Hematopoietic multipotent progenitor cell treated with erythropoietin and hydrocortisone succinate and interleukin-3 and kit ligand, for 6 days (in vitro differentiated cells): ENCODE data around the gene RRP9.
"Not testable (repeated sequence)": the region's sequence is repeated elsewhere in the genome, so short reads cannot be mapped to it uniquely, and the experiment has no call there.

Experiments
- DNase-seq: peaks from one replicate; pipeline ENCODE4 v3.0.0-alpha.2; 2015

Gene RRP9

DNA sequence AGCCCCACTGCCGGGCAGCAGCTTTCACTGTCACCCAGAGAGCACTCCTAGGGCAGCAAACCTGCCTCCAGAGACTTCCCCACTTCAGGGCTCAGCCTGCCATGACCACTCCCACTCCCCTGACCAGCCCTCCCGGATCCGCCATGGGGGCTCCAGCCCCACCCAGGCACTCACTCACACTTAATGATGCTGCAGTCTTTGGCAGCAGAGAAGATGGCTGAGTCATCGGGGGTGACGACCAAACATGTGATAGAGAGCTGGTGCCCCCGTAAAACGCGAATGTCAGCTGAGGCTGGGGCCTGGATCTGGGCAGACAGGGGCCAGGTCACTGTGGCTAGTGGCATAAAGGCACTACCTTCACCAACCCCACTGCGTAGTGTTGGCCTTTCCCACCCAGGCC lies 4.7 kb downstream of the RRP9 start:
- no peak for DNase-seq

DNA sequence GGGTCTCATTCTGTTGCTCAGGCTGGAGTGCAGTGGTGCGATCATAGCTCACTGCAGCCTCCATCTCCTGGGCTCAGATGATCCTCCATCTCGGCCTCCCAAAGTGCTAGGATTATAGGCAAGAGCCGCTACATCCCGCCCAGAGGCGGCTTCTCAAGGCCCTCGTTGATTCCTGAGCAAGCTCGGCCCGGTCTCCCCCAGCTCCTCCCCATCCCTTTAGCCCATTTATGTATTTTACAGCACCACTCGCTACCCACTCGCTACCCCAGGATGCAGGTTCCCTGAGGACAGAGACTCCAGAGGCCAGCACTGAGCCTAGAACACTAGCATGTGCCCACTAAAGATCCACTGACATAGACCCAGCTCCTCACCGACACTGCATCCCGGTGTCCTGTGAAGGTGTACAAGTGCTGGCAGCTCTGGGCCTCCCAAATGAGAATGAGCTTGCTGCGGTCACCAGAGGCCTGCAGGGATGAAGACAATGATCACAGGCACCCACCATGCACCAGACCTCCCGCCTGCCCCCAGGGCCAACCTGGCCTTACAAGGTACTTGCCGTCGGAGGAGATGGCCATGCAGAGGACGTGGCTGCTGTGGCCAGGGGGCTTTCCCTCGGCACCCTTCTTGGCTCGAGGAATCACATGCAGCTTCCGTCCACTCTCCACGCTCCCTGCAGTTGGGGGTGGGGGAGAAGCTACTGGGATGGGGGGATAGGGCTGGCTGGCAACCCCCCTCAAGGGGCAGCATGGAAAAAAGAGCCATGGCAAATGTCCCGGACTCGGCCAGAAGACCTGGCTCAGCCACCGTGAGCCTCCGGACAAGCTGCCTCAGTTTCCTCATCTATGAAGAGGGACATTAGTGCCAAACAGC lies 5.6 kb downstream of the RRP9 start:
- no peak for DNase-seq

DNA sequence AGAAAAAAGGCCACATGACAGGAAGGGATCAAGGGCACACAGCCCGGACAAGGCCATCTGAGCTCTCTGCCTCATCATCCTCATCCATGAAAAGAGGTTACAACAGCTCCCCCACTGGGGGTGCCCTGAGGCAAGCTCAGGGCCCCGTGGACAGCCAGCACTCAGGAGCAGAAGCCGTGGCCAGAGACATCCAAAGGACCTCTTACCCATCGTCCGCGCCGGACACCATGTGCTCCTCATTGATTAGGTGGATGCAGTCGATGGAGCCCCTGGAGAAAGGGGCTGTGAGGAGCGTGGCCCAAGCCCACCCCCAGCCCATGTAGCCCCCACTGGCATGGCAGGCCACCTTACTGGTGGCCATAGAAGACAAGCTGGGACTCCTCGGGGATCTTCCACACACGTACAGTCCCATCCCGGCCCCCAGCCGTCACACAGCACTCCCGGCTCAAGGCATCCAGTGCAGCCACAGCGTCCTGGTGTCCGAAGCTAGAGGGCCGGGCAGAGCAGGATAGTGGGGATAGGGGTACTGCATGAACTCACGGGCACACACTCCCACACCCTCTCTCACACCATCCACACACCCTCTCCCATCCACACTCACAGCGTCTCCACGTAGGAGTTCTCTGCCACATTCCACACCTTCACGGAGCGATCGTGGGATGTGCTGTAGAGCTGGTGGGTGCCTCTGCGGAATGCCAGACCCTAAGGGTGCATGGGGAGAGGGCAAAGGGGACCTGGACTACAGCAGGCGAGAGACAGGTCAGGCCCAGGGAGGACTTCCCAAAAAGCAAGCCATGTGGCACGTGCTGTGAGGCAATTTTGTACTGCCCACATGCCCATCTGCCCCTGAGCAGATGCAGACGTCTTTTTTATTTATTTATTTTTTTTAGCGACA lies 6.5 kb downstream of the RRP9 start:
- DNase-seq, result no peak

DNA sequence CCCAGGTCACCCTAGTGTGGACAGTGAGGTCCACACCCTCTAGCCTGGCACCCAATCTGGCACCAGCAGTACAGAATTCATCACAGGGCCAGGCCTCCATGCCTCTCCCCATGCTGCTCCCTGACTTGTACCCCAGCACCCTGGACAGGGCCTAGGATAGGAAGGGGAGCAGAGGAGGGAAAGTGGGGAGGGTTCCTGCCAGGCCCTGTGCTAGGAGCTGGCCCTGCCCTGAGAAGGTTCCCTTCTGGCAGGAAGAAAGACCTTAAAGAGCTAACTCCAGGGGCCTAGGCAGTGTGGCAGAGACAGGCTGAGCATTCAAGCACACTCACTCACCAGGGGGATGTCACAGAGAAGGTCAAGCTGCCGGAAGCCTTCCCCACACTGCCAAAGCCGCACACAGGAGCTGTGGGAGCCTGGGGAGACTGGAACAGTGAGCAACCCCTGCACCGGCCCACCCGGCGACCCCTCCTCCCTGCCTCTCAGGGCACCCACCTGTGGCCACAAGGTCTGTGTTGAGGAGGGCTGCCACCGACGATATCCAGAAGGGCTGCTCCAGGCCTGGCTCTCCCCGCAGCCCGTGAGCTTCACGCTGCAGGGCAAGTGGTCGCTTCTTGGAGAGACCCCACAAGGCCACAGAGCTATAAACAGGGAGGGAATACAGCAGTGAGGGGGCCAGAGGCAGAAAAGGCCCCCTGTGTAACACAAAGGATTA lies 7.4 kb downstream of the RRP9 start:
- no peak for DNase-seq

DNA sequence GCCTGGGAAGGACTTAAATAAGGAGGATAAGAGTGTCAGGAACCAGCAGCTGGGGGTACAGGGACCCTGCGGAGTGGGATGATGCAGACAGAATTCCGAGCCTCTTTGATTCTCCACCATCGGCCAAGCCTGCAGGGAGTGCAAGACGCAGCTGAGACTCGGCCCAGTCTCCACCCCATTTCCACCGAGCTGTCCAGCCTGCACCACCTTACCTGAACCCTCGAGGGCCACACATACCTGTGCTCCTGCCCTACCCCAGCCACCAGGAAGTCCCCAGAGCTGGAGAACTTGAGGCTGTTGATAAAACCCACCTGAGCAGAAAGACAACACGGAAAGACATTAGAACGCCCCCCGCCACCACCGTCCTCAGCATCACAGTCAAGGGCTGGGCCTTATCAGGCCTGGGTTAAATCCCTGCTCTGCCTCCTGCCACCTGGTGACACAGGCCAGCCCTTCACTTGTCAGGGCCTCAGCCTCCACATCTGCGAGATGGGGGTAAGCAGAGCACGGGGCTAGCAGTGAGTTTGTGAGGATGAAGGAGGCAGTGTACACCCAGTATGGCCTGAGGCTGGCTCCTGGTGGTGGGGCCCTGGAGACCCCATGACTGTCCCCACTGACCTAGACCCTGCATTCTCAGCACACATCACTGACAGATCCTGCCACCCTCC lies 8.1 kb downstream of the RRP9 start:
- DNase-seq, result no peak

DNA sequence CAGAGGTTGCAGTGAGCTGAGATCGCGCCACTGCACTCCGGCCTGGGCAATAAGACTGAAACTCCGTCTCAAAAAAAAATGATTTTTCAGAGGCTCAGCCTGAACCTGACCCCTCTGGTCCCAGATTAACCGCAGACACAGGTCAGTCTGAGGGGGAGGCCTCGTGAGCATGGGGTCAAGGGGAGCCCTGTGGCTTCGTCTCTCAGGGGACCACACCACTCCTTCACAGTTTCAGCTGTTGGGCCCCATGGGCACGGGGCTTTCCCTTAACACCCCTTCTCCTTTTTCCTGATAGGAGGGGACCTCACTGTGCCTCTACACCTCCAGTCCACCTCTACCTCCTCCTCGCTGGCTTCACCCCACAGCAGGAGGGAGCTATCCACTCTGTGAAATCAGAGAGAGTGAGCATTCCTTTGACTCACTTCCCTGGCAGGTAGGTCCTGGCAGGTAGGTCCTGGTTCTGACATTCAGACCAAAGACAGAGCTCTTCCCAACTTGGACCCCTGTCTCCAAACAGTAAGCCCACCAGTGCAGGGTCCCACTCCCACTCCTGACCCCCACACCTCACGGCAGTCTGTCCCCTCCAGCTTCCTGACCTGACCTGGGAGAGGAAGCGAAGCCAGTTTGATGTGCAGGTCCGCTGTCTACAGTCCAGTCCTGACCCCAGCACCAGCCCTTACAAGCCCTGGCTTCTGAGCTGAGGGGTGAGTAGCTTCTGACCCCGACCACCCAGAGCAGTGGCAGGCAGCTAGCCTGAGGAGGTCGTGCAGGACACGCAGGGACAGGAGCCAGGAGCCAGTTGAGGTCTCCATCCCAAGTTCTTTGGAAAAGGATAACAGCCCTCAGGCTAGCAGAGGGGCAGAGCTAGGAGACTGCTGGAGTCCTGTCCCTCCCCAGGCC lies 9.0 kb downstream of the RRP9 start:
- no peak for DNase-seq

DNA sequence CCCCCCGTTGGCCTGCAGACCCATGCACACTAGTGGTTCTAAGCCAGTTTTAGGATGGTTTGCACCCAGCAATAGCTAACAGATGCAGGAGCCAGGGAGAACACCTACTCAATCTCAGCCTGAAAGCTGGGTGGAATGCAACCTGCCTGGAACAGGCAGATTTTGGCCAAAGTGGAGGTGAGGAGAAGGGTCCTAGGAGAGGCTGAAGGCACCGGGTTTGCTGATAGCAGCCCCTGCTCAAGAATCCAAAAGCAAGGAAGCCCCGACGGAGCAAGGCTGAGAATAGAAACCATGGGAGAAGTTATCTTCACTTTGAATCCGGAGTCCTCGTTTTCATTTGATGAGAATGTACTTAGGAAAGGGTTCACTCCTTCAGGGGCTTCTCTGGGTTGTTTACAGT lies 9.9 kb downstream of the RRP9 start:
- DNase-seq, result no peak

DNA sequence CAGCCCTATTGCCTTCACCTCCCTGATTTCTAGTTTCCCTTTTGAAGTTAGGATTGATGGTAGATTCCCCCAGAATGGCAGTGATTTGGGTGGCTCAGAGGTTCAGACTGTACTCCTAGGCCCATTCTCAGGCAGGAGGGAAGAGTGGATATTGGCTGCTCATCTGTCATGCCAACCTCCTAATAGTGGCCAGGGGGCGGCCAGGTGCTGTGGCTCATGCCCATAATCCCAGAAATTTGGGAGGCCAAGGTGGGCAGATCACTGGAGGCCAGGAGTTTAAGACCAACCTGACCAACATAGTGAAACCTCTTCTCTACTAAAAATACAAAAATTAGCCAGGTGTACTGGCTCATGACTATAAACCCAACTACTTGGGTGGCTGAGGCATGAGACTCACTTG lies 11.3 kb downstream of the RRP9 start:
- no peak for DNase-seq

DNA sequence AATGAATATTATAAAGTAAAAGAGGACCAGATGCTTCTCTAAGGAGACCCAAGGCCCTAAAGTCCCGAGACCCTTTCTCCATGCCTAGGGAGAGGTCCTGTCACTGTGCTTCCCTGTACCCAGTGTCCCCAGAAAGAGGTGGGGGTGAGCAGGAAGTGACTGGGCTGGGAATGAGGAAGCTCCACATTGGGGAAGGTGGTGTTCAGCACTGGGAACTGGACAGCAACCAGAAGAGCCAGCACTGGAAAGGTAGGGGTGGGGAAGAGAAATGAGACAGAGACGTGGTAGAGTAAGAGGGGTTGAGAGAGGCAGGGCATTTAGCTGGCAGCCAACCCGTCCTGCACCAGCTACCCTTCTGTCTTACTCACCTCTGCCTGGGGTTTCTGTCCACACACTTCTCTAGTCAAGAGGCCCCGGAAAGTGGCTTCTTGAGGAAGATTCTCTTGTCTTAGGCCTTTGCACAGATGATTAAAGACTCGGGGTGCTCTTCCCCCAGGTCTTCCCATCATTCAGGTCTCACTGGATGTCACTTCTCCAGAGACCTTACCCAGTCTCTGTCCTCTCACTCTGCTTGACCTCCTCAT lies 12.2 kb downstream of the RRP9 start:
- DNase-seq, result no peak

DNA sequence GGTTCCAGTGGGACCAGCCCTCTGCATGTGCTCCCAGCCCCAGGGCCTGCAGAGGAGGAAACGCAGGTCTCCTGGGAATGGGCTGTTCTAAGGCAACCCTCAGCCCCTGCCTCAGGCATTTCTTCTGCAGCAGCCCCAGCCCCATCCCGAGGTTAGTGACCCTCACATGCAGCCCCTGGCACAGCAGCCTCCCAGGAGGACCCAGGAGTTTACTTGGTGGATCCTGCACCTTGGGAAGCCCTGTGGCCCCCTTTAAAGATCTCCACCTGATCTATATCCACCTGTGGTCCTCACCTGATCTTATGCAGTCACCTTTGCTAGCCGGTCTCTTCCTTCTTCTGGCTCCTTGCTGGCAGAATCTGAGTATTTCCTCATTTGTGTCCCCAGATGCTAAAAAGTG lies 12.7 kb downstream of the RRP9 start:
- not testable (repeated sequence) for DNase-seq

DNA sequence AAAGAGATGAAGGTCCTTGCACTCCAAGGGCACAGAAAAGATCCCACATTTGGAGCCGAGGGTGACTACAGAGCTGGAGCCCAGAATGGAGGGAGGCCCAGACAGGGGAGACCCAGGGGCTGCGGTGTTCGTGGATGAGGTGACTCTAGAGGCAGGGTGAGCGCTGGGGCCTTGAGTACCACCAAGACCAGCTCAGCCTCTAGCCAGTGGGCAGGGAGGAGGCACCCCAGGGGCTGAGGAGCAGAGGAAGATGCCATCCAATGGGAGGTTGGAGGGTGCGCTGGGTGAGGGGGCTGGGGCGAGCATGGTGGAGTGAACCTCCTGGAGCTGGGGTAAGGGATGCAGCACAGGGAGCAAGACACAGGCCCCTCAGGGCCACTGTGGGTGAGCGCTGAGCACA lies 13.3 kb downstream of the RRP9 start:
- DNase-seq, result no peak

DNA sequence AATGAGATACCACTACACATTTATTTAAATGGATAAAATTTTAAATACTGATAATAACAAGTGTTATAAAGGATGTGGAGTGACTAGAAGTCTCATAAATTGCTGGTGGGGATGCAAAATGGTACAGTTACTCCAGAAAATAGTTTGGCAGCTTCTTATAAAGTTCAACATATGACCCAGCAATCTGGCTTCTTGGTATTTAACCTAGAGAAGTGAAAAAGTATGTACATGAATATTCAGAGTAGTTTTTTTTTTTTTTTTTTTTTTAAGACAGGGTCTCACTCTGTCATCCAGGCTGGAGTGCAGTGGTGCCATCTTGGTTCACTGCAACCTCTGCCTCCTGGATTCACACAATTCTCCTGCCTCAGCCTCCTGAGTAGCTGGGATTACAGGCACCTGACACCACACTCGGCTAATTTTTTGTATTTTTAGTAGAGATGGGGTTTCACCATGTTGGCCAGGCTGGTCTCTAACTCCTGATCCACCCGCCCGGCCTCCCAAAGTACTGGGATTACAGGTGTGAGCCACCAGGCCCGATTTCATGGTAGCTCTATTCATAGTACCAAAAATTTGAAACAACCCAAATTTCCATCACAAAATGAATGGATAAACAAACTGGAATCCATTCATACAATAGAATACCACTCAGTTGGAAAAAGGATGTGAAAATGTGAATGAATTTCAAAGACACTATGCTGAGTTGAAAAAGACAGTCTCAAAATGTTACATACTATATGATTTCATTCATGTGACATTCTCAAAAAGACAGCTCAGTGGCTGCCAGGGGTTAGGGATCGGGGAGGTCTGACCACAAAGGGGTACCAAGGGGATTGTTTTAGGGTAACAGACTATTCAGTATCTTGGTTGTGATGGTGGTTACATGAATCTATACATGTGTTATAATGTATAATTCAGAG lies 14.4 kb downstream of the RRP9 start:
- no peak for DNase-seq

DNA sequence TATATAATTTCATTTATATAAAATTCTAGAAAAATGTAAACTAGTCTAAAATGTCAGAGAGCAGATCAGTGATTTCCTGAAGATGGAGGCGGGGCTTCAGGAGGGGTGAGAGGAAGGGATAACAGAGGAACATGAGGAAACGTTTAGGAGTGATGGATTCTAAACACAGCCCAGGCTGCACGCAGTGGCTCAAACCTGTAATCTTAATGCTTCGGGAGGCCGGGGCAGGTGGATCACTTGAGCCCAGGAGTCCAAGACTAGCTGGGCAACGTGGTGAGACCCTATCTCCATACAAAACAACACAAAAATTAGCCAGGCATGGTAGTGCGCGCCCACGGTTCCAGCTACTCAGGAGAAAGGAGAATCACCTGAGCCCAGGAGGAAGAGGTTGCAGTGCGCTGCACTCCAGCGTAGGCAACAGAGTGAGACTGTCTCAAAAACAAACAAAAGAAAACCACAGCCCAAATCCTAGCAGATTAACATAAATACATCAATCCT lies 20.6 kb downstream of the RRP9 start:
- no peak for DNase-seq

DNA sequence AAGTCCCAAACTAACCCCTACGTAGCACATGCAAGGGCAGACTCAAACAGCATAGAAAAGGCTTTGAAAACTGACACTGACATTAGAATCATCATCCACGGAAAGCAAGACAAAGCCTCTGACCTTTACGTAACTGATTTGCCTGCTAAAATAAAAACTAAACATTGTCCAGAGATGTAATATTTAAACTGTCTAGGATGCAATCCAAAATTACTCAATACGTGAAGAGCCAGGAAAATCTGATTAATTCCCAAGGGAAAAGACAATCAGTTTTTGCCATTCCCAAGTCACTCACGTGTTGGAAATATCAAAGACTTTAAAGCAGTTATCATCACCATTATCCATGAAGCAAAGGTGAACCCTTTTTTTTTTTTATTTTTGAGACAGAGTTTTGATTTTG lies 25.3 kb downstream of the RRP9 start:
- DNase-seq, result no peak

DNA sequence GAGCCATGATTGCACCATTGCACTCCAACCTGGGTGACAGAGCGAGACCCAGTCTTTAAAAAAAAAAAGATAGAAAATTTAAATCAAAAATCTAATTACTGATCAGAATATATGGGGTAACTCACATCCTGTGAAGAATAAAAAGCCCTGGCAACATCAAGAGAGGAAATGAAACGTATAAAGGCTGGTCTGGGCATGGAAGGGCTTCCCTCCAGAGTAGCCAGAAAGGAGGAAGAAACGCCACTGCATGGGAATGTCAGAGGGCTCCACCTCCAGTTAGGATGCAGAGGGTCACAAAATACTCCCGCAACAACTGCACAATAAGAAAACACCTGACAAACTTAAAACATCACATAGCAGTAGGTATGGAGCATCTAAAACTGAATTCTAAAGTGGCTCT lies 33.7 kb downstream of the RRP9 start:
- DNase-seq, result no peak

DNA sequence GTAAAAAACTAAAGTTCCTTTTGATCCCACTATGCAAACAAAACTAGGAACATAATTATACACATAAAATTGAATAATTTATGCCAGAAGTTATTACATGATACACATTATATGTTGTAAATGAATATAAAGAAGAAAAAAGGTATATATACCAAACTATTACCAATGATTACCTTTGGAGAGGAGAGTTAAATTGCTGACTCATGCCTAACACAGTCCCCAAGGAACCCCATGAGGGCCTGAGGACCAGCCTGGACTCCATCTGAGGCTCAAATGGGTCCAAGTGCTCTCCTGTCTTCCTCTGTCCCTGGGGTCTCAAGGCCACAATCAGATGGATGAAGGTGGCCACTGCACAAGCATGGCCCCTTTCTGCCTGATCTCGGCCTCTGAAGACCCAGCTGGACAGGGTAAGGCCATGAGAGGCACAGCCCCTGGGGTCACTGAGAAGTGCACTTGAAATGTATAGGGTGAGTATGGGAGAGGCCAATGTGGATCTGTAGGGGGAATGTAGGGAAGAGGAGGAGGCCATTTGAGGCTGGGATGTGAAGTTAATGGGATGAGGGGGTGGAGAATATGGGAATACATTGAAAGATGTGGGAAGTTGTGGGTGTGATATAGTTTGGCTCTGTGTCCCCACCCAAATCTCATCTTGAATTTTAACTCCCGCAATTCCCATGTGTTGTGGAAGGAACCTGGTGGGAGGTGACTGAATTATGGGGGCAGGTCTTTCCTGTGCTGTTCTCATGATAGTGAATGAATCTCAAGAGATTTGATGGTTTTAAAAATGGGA lies 37.5 kb downstream of the RRP9 start:
- no peak for DNase-seq

DNA sequence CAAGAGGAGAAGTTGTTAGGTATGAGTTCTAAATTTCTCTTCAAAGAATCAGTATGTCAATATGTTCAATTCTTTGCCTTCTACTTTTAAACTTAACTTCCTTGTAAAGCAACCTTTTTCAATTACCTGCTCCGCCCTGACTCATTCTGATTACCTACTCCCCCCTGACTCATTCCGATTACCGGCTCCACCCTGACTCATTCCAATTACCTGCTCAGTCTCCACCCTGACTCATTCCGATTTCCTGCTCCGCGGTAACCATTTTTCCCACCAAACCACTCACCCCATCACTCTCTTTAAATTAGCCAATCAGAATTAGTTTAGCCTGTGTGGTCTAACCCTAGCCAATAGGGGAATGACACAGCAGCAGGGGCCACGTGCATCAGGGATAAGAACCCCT lies 39.3 kb downstream of the RRP9 start:
- not testable (repeated sequence) for DNase-seq

DNA sequence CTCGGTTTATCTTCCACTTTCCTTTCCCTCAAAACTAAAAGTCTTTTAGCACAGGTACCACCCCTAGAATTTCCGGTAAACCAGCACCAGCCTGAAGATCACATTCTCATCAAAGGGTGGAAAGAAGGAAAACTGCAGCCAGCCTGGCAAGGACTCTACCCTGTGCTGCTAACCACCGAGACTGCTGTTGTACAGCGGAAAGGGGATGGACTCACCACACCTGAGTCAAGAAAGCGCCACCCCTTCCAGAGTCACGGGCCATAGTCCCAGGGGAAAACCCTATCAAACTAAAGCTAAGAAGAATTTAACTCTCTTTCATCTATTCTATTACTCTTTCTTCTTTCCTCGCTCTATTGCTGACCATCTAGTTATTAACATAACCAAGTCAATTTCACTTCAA lies 41.7 kb downstream of the RRP9 start:
- DNase-seq, result not testable (repeated sequence)

DNA sequence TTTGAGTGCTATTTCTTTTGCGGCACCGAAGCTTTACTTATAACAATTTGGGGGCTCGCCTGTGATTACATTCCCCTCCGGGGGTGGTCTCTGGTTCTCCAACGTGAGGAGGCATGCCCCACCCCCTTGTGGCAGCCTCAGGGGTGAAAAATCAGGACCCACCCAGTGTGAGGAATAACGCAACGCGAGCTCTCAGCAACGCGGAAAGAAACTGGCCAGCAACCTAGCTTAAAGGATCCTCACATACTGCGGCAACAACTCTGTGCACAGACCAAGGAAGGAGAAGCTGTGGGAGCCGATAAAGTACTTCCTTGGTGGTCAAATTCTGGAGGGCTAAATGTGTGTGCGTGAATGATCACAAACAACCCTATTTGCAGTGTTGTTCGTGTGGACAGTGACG lies 44.3 kb downstream of the RRP9 start:
- DNase-seq, result no peak
